Body of pancreas (tissue), 4 donors: ENCODE results near the gene KRTAP12-3. TPM values are rescaled to one million over a fixed set of nuclear protein-coding genes. Genes with fewer than 3 reads are reported as not detected.
"Not testable (repeated sequence)": the region's sequence is repeated elsewhere in the genome, so short reads cannot be mapped to it uniquely, and the experiment has no call there.

Experiments used
- ATAC-seq: fragments of 150-250 bp; one replicate; pipeline ENCODE4 v1.9.1; 2016
- DNase-seq, 4 donors: peaks; one replicate each; pipeline ENCODE4 v3.0.0-alpha.2; 2019
- H3K27ac ChIP-seq, 4 donors: fragments of 200-600 bp; sonication (generic); 1 replicate in 3 of 4; 2 replicates in 1 of 4; pipeline versions ENCODE4 v1.5.1 to v1.6.1; 2016 to 2019; ENCODE audit warnings: mild to moderate bottlenecking in 1 of 4, mixed read lengths in 1 of 4, moderate library complexity in 1 of 4
- H3K27me3 ChIP-seq, 2 donors: fragments of 200-600 bp; sonication (generic); one replicate each; pipeline ENCODE4 v1.6.0; 2016; ENCODE audit warnings: mild to moderate bottlenecking in 1 of 2
- H3K36me3 ChIP-seq, 2 donors: fragments of 200-600 bp; sonication (generic); replicated peaks in 1 of 2; 2 replicates each; pipeline ENCODE4 v1.5.1; 2016; ENCODE audit warnings: low read depth in 2 of 2; ENCODE audit not compliant: insufficient read depth in 1 of 2
- H3K4me1 ChIP-seq: fragments of 200-600 bp; sonication (generic); one replicate; pipeline ENCODE4 v1.6.0; 2016
- H3K4me3 ChIP-seq, 2 donors: fragments of 200-600 bp; sonication (generic); 1 replicate in 1 of 2; 2 replicates in 1 of 2; pipeline ENCODE4 v1.5.1; 2016 to 2019
- H3K9me3 ChIP-seq, 3 donors: fragments of 200-600 bp; sonication (generic); 1 replicate in 2 of 3; 2 replicates in 1 of 3; pipeline ENCODE4 v1.5.1; 2016
- CTCF ChIP-seq, 7 experiments: fragments of 450-650 bp in 4 of 7; fragments of 200-600 bp in 3 of 7; sonication (generic) in 3 of 7; IDR thresholded peaks; one replicate each; pipeline ENCODE4 v1.5.1; 2016 to 2019; ENCODE audit warnings: antibody characterized with exemption in 7 of 7
- POLR2A ChIP-seq, 3 donors: fragments of 450-650 bp; IDR thresholded peaks; one replicate each; pipeline ENCODE4 v1.6.1; 2016; ENCODE audit warnings: antibody characterized with exemption in 3 of 3, mild to moderate bottlenecking in 2 of 3
- WGBS, 2 donors: methylation state at CpG; one replicate each; pipeline ENCODE4 v1.1.5; 2017; 5-methylcytosine and 5-hydroxymethylcytosine counted together
- intact Hi-C: fragments of 100-400 bp; cut with DNase I; formaldehyde crosslinking; loops from one replicate; pipeline ENCODE4 v1.15.1; 2023
- total RNA-seq, 2 donors: library from RNA; depleted of rRNA; stranded (reverse); fragments of >200 nt; gene quantifications; one replicate each; pipeline ENCODE4 v1.1.0, GENCODE V29; 2016

KRTAP12-3 gene, protein sequence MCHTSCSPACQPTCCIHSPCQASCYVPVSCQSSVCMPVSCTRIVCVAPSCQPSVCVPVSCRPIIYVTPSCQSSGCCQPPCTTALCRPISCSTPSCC
- total RNA-seq, result not detected

- 66 to 69% methylated on average over 24 to 26 of the region's 26 CpGs for WGBS, 2 donors
These were observed at the start of gene KRTAP12-3 for GRCh38 chr21:44657635-44658540. TSS of gene KRTAP12-3 (plus strand) at chr21:44657932. CDS start at chr21:44657980, 48 bp downstream.

GRCh38 chr21:44609193-44609592 is 48.5 kb upstream of the KRTAP12-3 start:
- ATAC-seq (no peak), DNase-seq (no peak)
- H3K4me1 ChIP-seq, result no peaks in the 10 kb centered on the region
- no peak for TF ChIP-seq CTCF (IDR thresholded peaks at IDR 0.05)
- TF ChIP-seq POLR2A (IDR thresholded peaks at IDR 0.05), result no peak
- no peaks in the 10 kb centered on the region for H3K36me3 ChIP-seq
- H3K27ac ChIP-seq, result no peak overlapping the region
- no peak overlapping the region for H3K4me3 ChIP-seq
- H3K9me3 ChIP-seq, result peaks cover 0 to 26% (median 0%) of the 10 kb centered on the region in 3 donors
- intact Hi-C loops, result no loop called here
- no peaks in the 10 kb centered on the region for H3K27me3 ChIP-seq

More at GRCh38 chr21:44657635-44658540, at the start of gene KRTAP12-3:
- H3K9me3 ChIP-seq, result peaks cover 0 to 6% (median 4%) of the 10 kb centered on the region in 3 donors
- H3K36me3 ChIP-seq, result no peaks in the 10 kb centered on the region
- H3K4me3 ChIP-seq, result no peak within 1 kb of the TSS
- ATAC-seq (no peak), DNase-seq (no peak)
- no peaks in the 10 kb centered on the region for H3K27me3 ChIP-seq
- TF ChIP-seq POLR2A (IDR thresholded peaks at IDR 0.05) (no peak), CTCF (IDR thresholded peaks at IDR 0.05) (no peak)
- no peaks in the 10 kb centered on the region for H3K4me1 ChIP-seq
- no peak within 1 kb of the TSS for H3K27ac ChIP-seq
- intact Hi-C loops, result no loop called here

DNA sequence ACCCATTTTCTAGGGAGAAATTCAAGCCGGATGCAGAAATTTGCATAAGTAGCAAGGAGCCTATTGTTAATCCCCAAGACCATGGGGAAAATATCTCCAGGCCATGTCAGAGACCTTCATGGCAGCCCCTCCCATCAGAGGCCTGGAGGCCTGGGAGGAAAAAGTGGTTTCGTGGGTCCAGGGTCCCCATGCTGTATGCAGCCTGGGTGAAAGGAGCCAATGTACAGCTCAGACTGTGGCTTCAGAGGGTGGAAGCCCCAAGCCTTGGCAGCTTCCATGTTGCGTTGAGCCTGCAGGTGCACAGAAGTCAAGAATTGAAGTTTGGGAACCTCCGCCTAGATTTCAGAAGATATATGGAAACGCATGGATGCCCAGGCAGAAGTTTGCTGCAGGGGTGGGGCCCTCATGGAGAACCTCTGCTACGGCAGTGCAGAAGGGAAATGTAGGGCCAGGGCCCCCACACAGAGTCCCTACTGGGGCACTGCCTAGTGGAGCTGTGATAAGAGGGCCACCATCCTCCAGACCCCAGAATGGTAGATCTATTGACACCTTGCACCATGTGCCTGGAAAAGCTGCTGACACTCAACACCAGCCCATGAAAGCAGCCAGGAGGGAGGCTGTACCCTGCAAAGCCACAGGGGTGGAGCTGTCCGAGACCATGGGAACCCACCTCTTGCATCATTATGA is 47.4 kb upstream of the KRTAP12-3 start:
- DNase-seq, intact Hi-C loops, H3K4me1 ChIP-seq, H3K27ac ChIP-seq, ATAC-seq, H3K27me3 ChIP-seq, H3K36me3 ChIP-seq, H3K4me3 ChIP-seq: not testable (repeated sequence)
- peaks cover 0 to 26% (median 0%) of the 10 kb centered on the region in 3 donors for H3K9me3 ChIP-seq
- WGBS, 2 donors, result 82 to 88% methylated on average over 6 to 7 of the region's 7 CpGs

DNA sequence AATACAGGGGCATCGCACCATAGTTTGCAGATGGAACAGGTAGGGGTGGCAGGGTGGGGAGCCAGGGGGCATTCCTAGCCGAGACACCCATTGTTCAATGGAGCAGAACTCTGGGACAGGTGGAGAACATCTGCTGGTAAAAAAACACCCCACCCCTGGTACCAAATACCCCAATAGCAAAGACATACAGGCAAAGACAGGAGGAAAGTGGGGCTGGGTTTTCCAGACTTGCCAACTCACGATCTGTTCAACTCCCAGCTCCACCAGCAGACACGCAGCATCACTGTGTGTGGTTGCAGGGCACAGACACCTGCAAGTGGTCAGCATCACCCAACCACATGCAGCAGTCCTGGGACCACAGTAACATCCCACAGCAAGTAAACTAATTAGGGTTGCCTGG is 46.2 kb upstream of the KRTAP12-3 start:
- peaks cover 0 to 26% (median 0%) of the 10 kb centered on the region in 3 donors for H3K9me3 ChIP-seq
- DNase-seq (no peak), ATAC-seq (no peak)
- no peaks in the 10 kb centered on the region for H3K4me1 ChIP-seq
- no peaks in the 10 kb centered on the region for H3K36me3 ChIP-seq
- 56 to 74% methylated on average over 4 of the region's 4 CpGs for WGBS, 2 donors
- intact Hi-C loops, result no loop called here
- no peak overlapping the region for H3K27ac ChIP-seq
- TF ChIP-seq CTCF (IDR thresholded peaks at IDR 0.05) (no peak), POLR2A (IDR thresholded peaks at IDR 0.05) (no peak)
- H3K4me3 ChIP-seq, result no peak overlapping the region
- H3K27me3 ChIP-seq, result no peaks in the 10 kb centered on the region

DNA sequence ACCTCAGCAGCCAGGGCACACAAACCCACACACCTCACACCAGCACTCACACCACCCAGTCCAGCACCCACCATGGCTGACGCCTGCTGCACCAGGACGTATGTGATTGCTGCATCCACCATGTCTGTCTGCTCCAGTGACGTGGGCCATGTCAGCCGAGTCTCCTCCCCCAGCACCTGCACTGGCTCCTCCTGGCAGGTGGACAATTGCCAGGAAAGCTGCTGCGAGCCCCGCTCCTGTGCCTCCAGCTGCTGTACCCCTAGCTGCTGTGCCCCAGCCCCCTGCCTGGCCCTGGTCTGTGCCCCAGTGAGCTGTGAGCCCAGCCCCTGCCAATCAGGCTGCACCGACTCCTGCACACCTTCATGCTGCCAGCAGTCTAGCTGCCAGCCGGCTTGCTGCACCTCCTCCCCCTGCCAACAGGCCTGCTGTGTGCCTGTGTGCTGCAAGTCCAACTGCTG is 45.7 kb upstream of the KRTAP12-3 start, which contains the start of gene KRTAP10-8:
TSS of gene KRTAP10-8 (plus strand) at position 51 of the 458 bp plus-strand sequence. CDS start at position 73, 22 bp downstream.
- no peak within 1 kb of the TSS for H3K27ac ChIP-seq
- no peaks in the 10 kb centered on the region for H3K4me1 ChIP-seq
- H3K9me3 ChIP-seq, result peaks cover 0 to 26% (median 0%) of the 10 kb centered on the region in 3 donors
- DNase-seq (no peak), ATAC-seq (no peak)
- H3K36me3 ChIP-seq, result no peaks in the 10 kb centered on the region
- H3K27me3 ChIP-seq, result no peaks in the 10 kb centered on the region
- TF ChIP-seq POLR2A (IDR thresholded peaks at IDR 0.05), result no peak
- TF ChIP-seq CTCF (IDR thresholded peaks at IDR 0.05), result no peak
- intact Hi-C loops, result no loop called here
- WGBS, 2 donors, result 60 to 62% methylated on average over 1 to 7 of the region's 8 CpGs
- no peak within 1 kb of the TSS for H3K4me3 ChIP-seq
